HG03558 (cell line): Measurements from ENCODE around the gene ESPL1.
"Not testable (repeated sequence)": the region's sequence is repeated elsewhere in the genome, so short reads cannot be mapped to it uniquely, and the experiment has no call there.

Experiments used
- ATAC-seq: cut with Tn5 transposase; IDR thresholded peaks from one replicate; pipeline ENCODE4 v1.9.1; 2021; ENCODE audit warnings: moderate number of reproducible peaks; ENCODE audit not compliant: unreplicated experiment; ENCODE audit errors: extremely low read depth

Gene ESPL1

DNA sequence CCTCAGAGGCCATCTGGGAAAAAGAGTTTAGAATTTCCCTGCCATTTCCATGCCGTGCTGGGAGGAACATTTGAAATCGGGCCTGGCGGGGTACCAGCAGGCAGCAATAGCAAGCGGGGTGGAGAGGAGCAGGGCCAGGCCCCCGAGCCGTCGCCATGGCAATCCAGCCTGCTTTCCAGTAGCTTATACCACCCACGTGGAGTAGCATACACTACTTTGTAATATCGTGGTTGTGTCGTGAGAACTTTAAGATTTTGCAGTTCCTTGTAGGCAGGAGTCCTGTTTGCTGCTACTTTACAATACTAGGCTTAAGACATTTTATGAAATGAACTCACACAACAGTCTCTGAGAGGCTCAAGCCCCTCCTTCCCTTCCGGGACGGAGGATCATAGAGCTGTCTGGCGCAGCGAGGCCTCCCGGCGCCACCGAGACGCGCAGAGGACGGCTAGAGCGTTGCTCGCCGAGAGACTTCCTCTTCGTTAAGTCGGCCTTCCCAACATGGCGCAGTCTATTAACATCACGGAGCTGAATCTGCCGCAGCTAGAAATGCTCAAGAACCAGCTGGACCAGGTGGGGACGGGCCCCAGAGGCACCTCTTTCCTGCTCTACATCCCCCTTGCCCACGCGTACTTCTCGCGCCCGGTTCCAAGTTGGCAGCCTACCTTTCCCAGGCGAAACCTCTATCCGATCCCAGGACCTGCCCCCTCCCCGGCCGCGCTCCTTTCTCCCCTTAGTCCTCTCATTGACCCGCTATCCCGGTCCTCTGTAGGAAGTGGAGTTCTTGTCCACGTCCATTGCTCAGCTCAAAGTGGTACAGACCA lies 27.2 kb downstream of the ESPL1 start, which contains the start of gene PFDN5:
PFDN5 (plus strand) TSS at position 473 of the 821 bp plus-strand sequence; CDS start at position 499, 26 bp downstream.
- peak; percentile 64 for ATAC-seq

GRCh38 chr12:53295891-53296219 lies 27.8 kb downstream of the ESPL1 start:
- no peak for ATAC-seq

DNA sequence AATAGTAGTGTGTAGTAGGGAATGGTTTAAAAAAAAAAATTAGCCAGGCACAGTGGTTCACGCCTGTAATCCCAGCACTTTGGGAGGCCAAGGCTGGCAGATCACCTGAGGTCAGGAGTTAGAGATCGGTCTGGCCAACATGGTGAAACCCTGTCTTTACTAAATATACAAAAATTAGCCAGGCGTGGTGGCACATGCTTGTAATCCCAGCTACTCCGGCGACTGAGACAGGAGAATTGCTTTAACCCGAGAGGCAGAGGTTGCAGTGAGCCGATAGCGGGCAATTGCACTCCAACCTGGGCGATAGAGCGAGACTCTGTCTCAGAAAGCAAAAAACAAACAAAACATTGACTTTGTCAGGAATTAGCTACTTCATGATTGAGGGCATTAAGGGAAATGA lies 29.0 kb downstream of the ESPL1 start:
- ATAC-seq: not testable (repeated sequence)

DNA sequence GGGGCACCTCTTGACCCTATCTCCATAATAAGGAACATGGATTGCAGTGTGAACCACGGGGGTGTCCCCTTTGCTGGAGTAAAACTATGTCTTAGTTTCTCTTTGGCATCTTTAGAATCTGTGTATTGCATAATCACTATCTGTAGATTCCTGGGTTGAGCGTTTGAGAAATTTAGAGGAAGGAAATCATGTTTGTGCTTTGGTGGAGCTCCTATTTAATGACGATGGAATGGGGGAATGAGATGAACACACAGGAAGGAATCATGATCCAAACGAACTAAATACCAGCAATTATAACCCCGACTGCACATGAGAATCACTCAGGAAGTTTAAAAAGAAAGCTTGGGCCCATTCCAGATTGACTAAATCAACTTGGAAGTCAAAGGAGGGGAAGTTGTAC lies 30.1 kb downstream of the ESPL1 start:
- no peak for ATAC-seq

GRCh38 chr12:53299101-53299453 lies 31.0 kb downstream of the ESPL1 start:
- ATAC-seq: no peak

GRCh38 chr12:53299454-53300180 lies 31.5 kb downstream of the ESPL1 start, which contains the start of gene MYG1:
TSS of gene MYG1 (plus strand) at chr12:53299695. CDS start at chr12:53299738, 43 bp downstream.
- no peak for ATAC-seq

DNA sequence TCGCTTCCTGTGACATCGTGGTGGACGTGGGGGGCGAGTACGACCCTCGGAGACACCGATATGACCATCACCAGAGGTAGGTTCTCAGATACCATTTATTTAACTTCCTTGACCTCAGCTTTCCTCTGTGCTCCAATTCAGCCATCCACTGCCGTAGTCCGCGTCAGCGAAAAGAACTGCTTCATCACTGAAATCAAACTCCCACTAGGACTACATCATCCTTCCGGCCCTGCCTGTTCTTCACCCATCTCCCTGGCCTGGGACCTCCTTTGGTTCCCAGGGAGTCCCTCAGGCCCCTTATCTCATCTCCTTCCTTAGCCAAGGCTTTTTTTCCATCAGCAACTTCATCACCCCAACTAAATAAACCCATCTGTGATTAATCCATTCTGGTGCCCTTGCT lies 32.1 kb downstream of the ESPL1 start:
- ATAC-seq: no peak

DNA sequence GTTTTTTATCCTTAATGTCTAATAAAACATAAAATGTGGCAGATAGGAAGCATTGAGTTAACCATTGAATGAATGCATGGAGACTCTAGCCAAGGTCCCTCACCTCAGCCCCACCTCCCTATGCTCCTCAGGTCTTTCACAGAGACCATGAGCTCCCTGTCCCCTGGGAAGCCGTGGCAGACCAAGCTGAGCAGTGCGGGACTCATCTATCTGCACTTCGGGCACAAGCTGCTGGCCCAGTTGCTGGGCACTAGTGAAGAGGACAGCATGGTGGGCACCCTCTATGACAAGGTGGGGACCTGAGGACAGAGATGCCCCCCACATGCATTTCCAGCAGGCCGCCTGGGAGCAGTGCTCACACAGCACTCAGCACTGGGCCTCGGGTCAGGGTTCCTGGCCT lies 34.8 kb downstream of the ESPL1 start:
- no peak for ATAC-seq

- ATAC-seq: no peak
Measured at GRCh38 chr12:53306826-53307225, 38.7 kb downstream of the ESPL1 start.

GRCh38 chr12:53308276-53308675 lies 40.2 kb downstream of the ESPL1 start:
- ATAC-seq: no peak

GRCh38 chr12:53313996-53314395 lies 45.9 kb downstream of the ESPL1 start:
- ATAC-seq: no peak

DNA sequence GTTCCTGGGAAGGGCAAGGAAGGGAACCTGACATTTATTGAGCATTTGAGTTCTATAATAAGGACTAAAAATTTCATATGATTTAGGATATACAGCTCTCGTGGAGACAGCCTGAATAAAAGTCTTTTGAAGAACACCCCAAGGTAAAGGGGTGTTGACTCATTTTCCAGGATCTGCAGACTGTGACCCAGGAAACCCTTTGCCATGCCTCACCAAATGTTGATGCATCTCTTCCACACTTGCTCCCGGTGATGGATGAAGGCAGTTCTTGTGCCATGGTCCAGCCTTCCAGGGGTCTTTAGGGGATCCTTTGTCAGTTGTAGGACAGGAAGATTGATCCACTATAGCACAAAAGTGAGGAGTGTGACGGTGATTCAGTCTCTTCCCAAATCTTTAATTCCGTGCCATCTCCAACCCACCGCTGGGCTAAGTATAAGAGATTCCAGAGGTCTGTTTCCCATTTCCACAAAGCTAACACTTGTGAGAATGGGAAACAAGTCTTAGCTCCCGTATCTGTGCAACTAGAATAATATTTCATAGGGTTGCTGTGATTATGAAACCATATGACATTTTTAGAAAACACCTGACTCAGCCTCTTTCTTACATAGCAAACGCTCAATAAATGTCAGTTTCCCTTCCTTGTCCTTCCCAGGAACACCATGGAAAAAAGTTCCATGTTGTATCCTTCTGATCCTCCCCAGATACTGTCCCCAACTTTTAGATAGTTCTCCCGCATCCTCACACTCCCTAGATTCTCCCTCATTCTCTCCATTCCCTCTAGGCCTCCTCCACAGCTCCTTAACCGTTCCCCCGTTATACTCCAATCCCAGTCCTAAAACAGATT lies 52.5 kb downstream of the ESPL1 start:
- no peak for ATAC-seq

- no peak for ATAC-seq
Measured at GRCh38 chr12:53324113-53324778, 56.1 kb downstream of the ESPL1 start.

DNA sequence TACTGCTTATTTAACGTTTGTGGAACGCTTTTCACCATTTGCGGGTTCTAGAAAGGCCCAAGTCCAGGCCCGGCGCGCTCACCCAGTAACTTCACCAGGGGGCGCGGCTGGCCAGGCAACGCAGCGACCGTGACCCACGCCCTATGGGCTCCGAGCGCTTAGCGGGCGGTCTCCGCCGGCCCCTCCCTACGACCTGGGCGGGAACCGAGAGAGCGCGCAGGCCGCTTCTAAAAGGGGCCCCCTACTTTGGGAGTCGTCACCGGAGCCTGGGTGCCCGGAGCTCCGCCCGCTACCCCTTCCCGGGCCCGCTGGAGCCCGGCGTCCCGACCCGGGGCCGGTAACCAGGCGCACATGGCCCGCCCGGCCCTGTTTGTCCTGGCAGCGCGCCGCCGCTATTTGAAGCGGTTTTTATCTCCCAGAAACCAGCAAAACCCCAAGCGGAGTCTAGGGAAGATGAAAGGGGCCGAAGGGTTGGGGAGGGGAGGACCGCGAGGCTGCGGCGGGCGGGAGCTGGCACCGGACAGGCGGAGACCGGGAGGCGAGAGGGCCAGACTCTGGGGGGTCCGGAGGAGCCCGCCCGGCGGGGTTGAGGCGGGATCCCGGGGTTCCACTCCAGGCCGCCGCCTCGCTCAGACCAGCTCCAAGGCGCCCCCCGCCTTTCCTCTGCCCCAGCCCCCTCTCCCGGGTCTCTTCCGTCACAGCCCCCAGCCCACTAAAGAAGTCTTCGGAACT lies 56.8 kb downstream of the ESPL1 start:
- ATAC-seq: peak; percentile 34

DNA sequence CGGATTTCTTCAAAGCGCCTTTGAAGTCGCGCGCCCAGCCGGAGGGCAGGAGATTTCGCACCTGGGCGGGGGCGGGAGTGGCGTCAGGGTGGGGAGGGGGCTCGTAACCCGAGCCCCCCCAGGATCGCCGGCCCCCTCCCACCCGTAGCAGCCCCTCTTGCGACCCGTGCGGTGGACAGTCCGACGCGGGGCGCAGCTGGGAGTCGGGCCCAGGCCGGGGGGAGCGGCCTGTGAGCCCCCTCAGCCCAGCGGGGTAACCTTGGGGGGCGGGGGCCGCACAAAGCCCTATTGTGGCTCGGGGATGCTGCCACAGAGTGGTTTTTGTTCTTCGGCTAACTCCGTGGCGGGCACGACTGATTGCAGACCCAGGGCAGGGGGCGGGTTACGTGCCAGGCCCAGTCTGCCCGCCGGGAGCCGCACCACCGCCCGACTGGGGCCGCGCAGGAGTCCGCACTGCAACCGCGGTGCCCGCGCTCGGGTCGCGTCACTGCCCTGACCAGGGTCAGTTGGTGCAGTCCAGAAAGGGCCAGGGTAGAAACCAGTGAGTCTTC lies 57.5 kb downstream of the ESPL1 start:
- ATAC-seq: no peak

DNA sequence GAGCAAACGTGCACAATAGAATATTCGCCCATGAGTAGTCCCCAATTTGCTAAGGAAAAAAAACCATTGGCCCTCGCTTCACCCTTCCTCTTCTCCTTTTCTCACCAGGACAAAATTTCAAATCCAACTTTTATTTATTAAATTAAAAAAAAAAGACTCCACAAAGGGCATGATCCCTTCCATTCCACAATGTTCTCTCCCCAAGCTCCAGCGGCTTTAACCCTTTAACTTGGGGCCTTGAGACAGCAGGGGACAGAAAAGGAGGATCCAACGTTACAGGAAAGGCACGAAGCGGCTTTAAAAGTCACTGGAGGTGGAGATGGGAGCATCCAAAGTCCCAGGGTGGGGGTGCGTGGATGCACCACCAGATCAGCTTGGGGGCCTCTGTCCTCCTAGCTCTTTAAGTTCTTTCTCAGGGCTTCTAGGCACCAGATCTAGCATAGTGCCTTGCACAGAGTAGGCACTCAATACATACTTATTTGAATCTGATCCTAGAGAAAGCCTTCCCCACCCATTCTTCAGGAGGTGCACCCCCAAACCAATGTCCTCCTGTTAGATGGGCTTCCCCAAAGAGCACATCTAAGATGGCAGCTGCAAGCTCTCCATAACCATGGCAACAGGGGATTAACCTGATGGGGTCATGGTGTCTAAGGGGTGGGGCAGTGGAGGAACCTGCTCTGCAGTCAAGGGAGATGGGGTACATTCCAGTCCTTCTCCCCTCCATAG lies 58.5 kb downstream of the ESPL1 start:
- no peak for ATAC-seq

DNA sequence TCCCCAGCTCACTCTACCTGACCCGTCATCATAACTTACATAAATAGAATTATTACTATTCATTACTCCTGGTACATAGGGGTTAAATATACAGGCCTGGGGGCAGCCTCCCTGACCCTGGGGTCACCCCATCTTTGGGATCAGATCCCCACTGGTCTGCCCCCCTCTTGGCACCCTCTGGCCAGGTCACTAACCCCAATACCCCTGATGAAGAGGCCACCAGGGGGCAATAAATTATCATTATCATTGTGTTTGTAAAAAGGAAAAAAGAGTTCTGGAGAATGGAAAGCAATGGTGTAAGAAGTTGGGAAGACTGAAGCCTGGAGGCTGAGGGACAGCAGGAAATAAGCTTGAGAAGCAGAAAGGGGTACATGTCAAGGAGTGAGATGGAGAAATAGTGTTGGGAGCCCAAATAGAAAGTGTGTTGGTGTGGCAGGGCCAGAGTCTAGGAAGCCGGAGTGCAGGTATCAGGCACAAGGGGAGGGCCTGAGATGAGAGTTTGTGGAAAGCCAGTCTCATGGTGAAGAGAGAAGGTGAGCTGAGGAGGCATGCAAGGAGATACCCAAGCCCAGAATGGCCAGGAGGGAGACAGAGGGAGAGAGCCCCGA lies 59.4 kb downstream of the ESPL1 start:
- ATAC-seq: no peak

- no peak for ATAC-seq
Measured at GRCh38 chr12:53328043-53328435, 59.9 kb downstream of the ESPL1 start.
